Fibroblast of lung (primary cell): ENCODE data around the gene SCAPER.

Source experiments
- CTCF ChIP-seq, 2 donors: IDR thresholded peaks in 1 of 2; conservative IDR thresholded peaks in 1 of 2; 1 replicate in 1 of 2; 2 replicates in 1 of 2; pipeline ENCODE4 v1.5.1; 2011 to 2012; ENCODE audit warnings: low read length in 2 of 2, control low read depth in 1 of 2, inconsistent platforms in 1 of 2, low read depth in 1 of 2, mild to moderate bottlenecking in 1 of 2
- EZH2 ChIP-seq: IDR thresholded peaks from 2 replicates; pipeline ENCODE4 v1.5.1; 2012; ENCODE audit warnings: low read length, control low read depth, mild to moderate bottlenecking; ENCODE audit errors: missing control alignments

- TF ChIP-seq CTCF (conservative IDR thresholded peaks at IDR 0.05 in 1 of 2, IDR thresholded peaks at IDR 0.05 in 1 of 2; ENCODE audit: low read depth in 1 of 2, low read length in 2 of 2) (no peak), EZH2 (no peak)
These were observed 519.0 kb downstream of the SCAPER start for GRCh38 chr15:76386178-76386577.
